Mesendoderm (in vitro differentiated cells): ENCODE results near the gene METTL22.

Experiments used
- DNase-seq: peaks from one replicate; pipeline ENCODE4 v3.0.0; 2013
- H2AK5ac ChIP-seq: 2 replicates; pipeline ENCODE4 v1.6.1; 2013; ENCODE audit warnings: low read length, inconsistent platforms
- H2BK120ac ChIP-seq: 2 replicates; pipeline ENCODE4 v1.6.1; 2013; ENCODE audit warnings: low read depth, mild to moderate bottlenecking, low read length, moderate library complexity, mixed read lengths
- H2BK15ac ChIP-seq: replicated peaks from 2 replicates; pipeline ENCODE4 v1.6.1; 2013; ENCODE audit warnings: low read depth, mild to moderate bottlenecking, moderate library complexity
- H2BK5ac ChIP-seq: 2 replicates; pipeline ENCODE4 v1.6.1; 2013; ENCODE audit warnings: low read length, inconsistent platforms
- H3K18ac ChIP-seq: 2 replicates; pipeline ENCODE4 v1.6.1; 2013; ENCODE audit warnings: mild to moderate bottlenecking, low read length, mixed read lengths
- H3K23ac ChIP-seq: one replicate; pipeline ENCODE4 v1.6.1; 2013; ENCODE audit warnings: low read length
- H3K27ac ChIP-seq: 2 replicates; pipeline ENCODE4 v1.5.1; 2013; ENCODE audit warnings: low read depth, mild to moderate bottlenecking, inconsistent platforms, low read length, moderate library complexity
- H3K27me3 ChIP-seq: 2 replicates; pipeline ENCODE4 v1.6.1; 2013; ENCODE audit warnings: low read length, control low read depth, mild to moderate bottlenecking, inconsistent platforms; ENCODE audit not compliant: insufficient read depth, poor library complexity
- H3K36me3 ChIP-seq: 2 replicates; pipeline ENCODE4 v1.6.1; 2013; ENCODE audit warnings: low read length, inconsistent platforms; ENCODE audit not compliant: control insufficient read depth, insufficient read depth
- H3K4ac ChIP-seq: one replicate; pipeline ENCODE4 v1.6.1; 2013; ENCODE audit warnings: low read depth, mild to moderate bottlenecking, low read length, moderate library complexity
- H3K4me1 ChIP-seq: 2 replicates; pipeline ENCODE4 v1.6.1; 2013; ENCODE audit warnings: low read depth, low read length, inconsistent platforms; ENCODE audit not compliant: control insufficient read depth
- H3K4me2 ChIP-seq: 2 replicates; pipeline ENCODE4 v1.6.1; 2013; ENCODE audit warnings: low read length
- H3K4me3 ChIP-seq: 2 replicates; pipeline ENCODE4 v1.5.1; 2013; ENCODE audit warnings: mild to moderate bottlenecking, low read length
- H3K56ac ChIP-seq: one replicate; pipeline ENCODE4 v1.6.1; 2013; ENCODE audit warnings: low read length
- H3K79me1 ChIP-seq: 2 replicates; pipeline ENCODE4 v1.6.1; 2013; ENCODE audit warnings: low read length, inconsistent platforms
- H3K79me2 ChIP-seq: 2 replicates; pipeline ENCODE4 v1.6.1; 2013; ENCODE audit warnings: mild to moderate bottlenecking, low read length; ENCODE audit not compliant: control insufficient read depth, insufficient read depth
- H3K9ac ChIP-seq: 2 replicates; pipeline ENCODE4 v1.6.1; 2013; ENCODE audit warnings: low read length, inconsistent platforms
- H4K5ac ChIP-seq: one replicate; pipeline ENCODE4 v1.6.1; 2013; ENCODE audit warnings: low read length
- H4K8ac ChIP-seq: one replicate; pipeline ENCODE4 v1.6.1; 2013; ENCODE audit warnings: low read depth, mild to moderate bottlenecking, control low read depth, low read length, moderate library complexity
- WGBS: extraction: QIAGEN DNeasy Blood & Tissue Kit; methylation state at CpG from one replicate; pipeline ENCODE4 v1.1.7; 2013; ENCODE audit warnings: low lambda C conversion rate, missing lambda C conversion rate; ENCODE audit not compliant: insufficient coverage; ENCODE audit errors: extremely low coverage; 5-methylcytosine and 5-hydroxymethylcytosine counted together

METTL22 gene

GRCh38 chr16:8589900-8590688, 31.4 kb upstream of the METTL22 start, which contains the start of gene TMEM114:
Gene TMEM114, minus strand, starts transcription at chr16:8590511. Its CDS starts 673 bp downstream, at chr16:8589838.
- H2BK15ac ChIP-seq: no peak within 1 kb of the TSS
- WGBS: no CpG with 5 or more reads among the region's 41 CpGs
- H3K56ac ChIP-seq: no peak within 1 kb of the TSS
- no peaks in the 10 kb centered on the region for H3K79me1 ChIP-seq
- H3K27ac ChIP-seq: no peak within 1 kb of the TSS
- H2BK120ac ChIP-seq: no peak within 1 kb of the TSS
- no peak within 1 kb of the TSS for H3K23ac ChIP-seq
- no peaks in the 10 kb centered on the region for H3K4me1 ChIP-seq
- no peak within 1 kb of the TSS for H3K4me3 ChIP-seq
- H4K8ac ChIP-seq: no peak within 1 kb of the TSS
- no peak within 1 kb of the TSS for H2AK5ac ChIP-seq
- H2BK5ac ChIP-seq: no peak within 1 kb of the TSS
- H4K5ac ChIP-seq: no peak within 1 kb of the TSS
- H3K4ac ChIP-seq: no peak within 1 kb of the TSS
- H3K18ac ChIP-seq: no peak within 1 kb of the TSS
- no peaks in the 10 kb centered on the region for H3K79me2 ChIP-seq
- H3K4me2 ChIP-seq: peak within 1 kb of the TSS; percentile 61
- no peaks in the 10 kb centered on the region for H3K36me3 ChIP-seq
- H3K9ac ChIP-seq: peak within 1 kb of the TSS; percentile 19
- no peak for DNase-seq
- H3K27me3 ChIP-seq: peaks cover 23% of the 10 kb centered on the region

DNA sequence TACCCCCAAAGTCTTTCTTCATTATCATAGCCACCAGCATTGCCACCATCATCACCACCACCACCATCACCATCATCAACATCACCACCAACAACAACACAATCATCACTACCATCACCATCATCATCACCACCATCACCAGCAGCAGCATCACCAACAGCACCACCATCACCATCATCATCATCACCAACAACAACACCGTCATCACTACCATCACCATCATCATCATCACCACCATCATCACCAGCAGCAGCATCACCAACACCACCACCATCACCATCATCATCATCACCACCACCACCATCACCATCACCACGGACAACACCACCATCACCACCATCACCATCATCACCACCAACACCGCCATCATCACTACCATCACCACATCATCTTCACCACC, 30.7 kb upstream of the METTL22 start:
- H4K8ac ChIP-seq: no peak overlapping the region
- H3K79me2 ChIP-seq: no peaks in the 10 kb centered on the region
- H3K36me3 ChIP-seq: no peaks in the 10 kb centered on the region
- no peaks in the 10 kb centered on the region for H3K79me1 ChIP-seq
- H4K5ac ChIP-seq: no peak overlapping the region
- H2BK120ac ChIP-seq: no peak overlapping the region
- H3K27ac ChIP-seq: no peak overlapping the region
- no peak overlapping the region for H3K4ac ChIP-seq
- H3K4me2 ChIP-seq: no peak overlapping the region
- H3K18ac ChIP-seq: no peak overlapping the region
- H2BK5ac ChIP-seq: no peak overlapping the region
- H2AK5ac ChIP-seq: no peak overlapping the region
- H3K27me3 ChIP-seq: peaks cover 23% of the 10 kb centered on the region
- no CpG with 5 or more reads among the region's 3 CpGs for WGBS
- H2BK15ac ChIP-seq: no peak overlapping the region
- H3K23ac ChIP-seq: no peak overlapping the region
- no peak overlapping the region for H3K9ac ChIP-seq
- no peak for DNase-seq
- H3K4me1 ChIP-seq: no peaks in the 10 kb centered on the region
- no peak overlapping the region for H3K4me3 ChIP-seq
- H3K56ac ChIP-seq: no peak overlapping the region

GRCh38 chr16:8591451-8591850, 30.0 kb upstream of the METTL22 start:
- H3K27ac ChIP-seq: no peak overlapping the region
- H3K79me2 ChIP-seq: no peaks in the 10 kb centered on the region
- no peak overlapping the region for H4K8ac ChIP-seq
- no peak overlapping the region for H3K4me3 ChIP-seq
- H2BK5ac ChIP-seq: no peak overlapping the region
- H3K9ac ChIP-seq: no peak overlapping the region
- no peak overlapping the region for H3K18ac ChIP-seq
- WGBS: no CpG with 5 or more reads among the region's 3 CpGs
- H3K56ac ChIP-seq: no peak overlapping the region
- no peak overlapping the region for H3K23ac ChIP-seq
- H2AK5ac ChIP-seq: no peak overlapping the region
- no peaks in the 10 kb centered on the region for H3K36me3 ChIP-seq
- no peak overlapping the region for H2BK15ac ChIP-seq
- no peak overlapping the region for H3K4me2 ChIP-seq
- H2BK120ac ChIP-seq: no peak overlapping the region
- no peaks in the 10 kb centered on the region for H3K79me1 ChIP-seq
- peaks cover 23% of the 10 kb centered on the region for H3K27me3 ChIP-seq
- no peak overlapping the region for H3K4ac ChIP-seq
- DNase-seq: no peak
- H3K4me1 ChIP-seq: no peaks in the 10 kb centered on the region
- no peak overlapping the region for H4K5ac ChIP-seq

DNA sequence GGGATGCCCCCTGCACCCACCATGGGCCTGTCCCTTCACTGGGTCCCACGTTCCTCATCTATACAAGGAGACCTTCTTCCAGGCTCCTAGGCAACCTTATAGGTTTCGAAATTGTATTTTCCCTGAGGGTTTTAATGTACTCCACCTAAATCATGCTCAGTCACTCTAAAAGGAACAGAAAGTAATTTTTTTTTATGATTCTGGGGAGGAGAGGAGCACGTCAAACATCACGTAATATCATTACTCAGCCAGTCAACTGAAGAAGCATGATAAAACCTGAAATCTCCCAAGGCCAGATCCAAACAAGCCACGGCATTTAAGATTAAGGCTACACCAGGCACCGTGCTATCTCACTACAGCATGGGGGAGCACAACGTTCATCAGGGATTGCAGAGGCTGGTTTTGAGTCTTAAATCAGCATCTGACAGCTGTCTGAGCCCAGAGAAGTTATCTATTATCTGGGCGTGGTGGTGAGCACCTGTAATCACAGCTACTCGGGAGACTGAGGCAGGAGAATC, 27.3 kb upstream of the METTL22 start:
- no peak for DNase-seq
- Histone ChIP-seq H3K27me3 (peaks cover 11% of the 10 kb centered on the region), H3K79me2 (no peaks in the 10 kb centered on the region), H3K4ac (no peak overlapping the region), H2BK5ac (no peak overlapping the region), H2AK5ac (no peak overlapping the region), H2BK120ac (no peak overlapping the region), H3K56ac (no peak overlapping the region), H3K9ac (no peak overlapping the region), H3K18ac (no peak overlapping the region), H3K23ac (no peak overlapping the region), H4K5ac (no peak overlapping the region), H3K27ac (no peak overlapping the region), H3K4me2 (no peak overlapping the region), H2BK15ac (no peak overlapping the region), H3K4me3 (no peak overlapping the region), H3K4me1 (no peaks in the 10 kb centered on the region), H3K36me3 (no peaks in the 10 kb centered on the region), H3K79me1 (no peaks in the 10 kb centered on the region), H4K8ac (no peak overlapping the region)
- WGBS: no CpG with 5 or more reads among the region's 9 CpGs

DNA sequence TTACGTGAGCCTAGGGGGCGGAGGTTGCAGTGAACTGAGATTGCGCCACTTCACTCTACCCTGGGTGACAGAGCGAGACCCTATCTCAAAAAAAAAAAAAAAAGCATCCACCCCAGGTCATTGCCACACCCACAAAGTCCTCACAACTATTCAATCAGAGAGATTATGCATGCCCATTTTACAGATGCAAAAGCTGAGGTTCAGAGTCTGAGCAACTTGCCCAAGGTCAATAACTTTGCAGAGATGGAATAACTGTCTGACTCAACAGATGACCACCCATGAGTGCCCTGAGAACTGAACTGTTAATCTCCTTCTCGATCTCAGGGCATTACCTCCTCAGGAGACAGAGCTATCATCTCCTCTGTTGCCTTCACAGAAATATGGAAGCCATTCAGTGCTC, 25.7 kb upstream of the METTL22 start:
- Histone ChIP-seq H2BK15ac (no peak overlapping the region), H3K23ac (no peak overlapping the region)
- no CpG with 5 or more reads among the region's 5 CpGs for WGBS

More for the DNA sequence above, 25.7 kb upstream of the METTL22 start:
- no peak overlapping the region for H3K4ac ChIP-seq
- H3K79me2 ChIP-seq: no peaks in the 10 kb centered on the region
- H2BK5ac ChIP-seq: no peak overlapping the region
- H3K36me3 ChIP-seq: no peaks in the 10 kb centered on the region
- no peak overlapping the region for H2BK120ac ChIP-seq
- H3K79me1 ChIP-seq: no peaks in the 10 kb centered on the region
- no peaks in the 10 kb centered on the region for H3K27me3 ChIP-seq
- DNase-seq: no peak
- no peak overlapping the region for H3K4me3 ChIP-seq
- no peak overlapping the region for H4K8ac ChIP-seq
- H3K27ac ChIP-seq: no peak overlapping the region
- H3K4me1 ChIP-seq: no peaks in the 10 kb centered on the region
- no peak overlapping the region for H3K9ac ChIP-seq
- no peak overlapping the region for H3K56ac ChIP-seq
- no peak overlapping the region for H4K5ac ChIP-seq
- no peak overlapping the region for H3K18ac ChIP-seq
- no peak overlapping the region for H2AK5ac ChIP-seq
- no peak overlapping the region for H3K4me2 ChIP-seq
